KG1 (cell line): ENCODE results near the gene CERK.

ENCODE experiments used
- DNase-seq: peaks from one replicate; lab custom pipeline; 2025; lab: John Stamatoyannopoulos, UW

The CERK gene

DNA sequence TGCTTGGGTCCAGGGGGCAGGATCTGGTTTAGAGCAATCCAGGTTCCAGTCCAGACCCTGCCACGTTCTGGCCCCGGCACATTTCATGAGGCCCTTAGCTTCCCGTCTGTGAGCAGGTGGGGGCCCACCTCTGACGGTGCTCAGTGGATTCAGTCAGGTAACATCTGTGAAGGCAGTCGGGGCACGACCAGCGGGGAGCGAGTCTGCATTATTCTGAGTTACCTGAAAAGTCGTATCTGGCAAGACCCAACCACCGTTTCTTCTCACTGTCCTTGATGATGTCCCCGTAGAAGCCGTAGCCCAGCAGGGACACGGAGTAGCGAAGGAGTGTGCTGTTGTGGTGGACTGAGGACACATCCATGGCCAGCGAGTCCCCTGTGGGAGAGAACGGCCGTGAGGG, 39.0 kb downstream of the CERK start:
- no peak for DNase-seq

GRCh38 chr22:46697811-46698515, 40.1 kb downstream of the CERK start:
- no peak for DNase-seq

- DNase-seq: no peak
Measured at GRCh38 chr22:46696614-46697013, 41.4 kb downstream of the CERK start.

GRCh38 chr22:46696229-46696518, 41.9 kb downstream of the CERK start:
- no peak for DNase-seq

DNA sequence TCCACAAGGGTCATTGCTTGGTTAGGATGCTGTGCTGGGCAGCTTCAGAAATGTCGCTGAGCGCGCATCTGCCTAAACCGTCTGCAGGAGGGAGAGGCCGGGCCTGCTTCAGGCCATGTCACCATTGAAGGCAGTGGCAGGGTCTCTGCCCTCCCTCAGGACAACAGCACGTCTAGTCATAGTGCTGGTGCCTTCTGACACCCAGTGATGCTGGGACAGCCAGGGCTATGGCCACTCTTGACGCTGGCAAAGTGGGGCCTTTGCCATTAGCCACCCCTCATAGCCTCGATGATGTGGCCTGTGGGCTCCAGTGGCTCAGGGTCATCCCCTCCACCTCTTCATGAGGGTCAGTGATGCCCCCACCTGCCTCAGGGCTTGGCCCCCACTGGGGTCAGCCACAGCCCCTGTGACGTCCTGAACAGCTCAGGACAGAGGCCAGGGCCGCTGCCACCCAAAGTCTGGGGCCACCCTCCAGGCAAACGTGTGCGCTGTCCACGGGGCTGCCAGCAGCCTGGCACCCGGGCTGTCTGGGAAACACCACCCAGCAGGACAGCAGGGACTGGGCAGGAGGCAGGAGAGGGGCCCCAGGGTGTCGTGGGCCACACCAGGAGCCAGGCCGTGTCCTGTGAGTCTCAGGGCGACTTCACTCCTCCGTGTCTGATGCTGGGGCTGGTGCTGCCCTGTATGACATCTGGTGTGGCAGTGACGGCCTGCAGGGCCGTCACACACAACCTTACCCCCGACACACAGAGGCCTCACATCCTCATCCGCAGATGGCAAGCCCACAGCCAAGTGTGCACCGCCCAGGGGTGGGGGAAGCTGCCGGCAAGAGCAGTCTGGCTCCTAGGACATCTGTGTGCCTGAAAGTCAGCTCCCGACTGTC, 42.5 kb downstream of the CERK start:
- no peak for DNase-seq

GRCh38 chr22:46694416-46695170, 43.5 kb downstream of the CERK start:
- DNase-seq: no peak

GRCh38 chr22:46693634-46694415, 44.2 kb downstream of the CERK start:
- no peak for DNase-seq

DNA sequence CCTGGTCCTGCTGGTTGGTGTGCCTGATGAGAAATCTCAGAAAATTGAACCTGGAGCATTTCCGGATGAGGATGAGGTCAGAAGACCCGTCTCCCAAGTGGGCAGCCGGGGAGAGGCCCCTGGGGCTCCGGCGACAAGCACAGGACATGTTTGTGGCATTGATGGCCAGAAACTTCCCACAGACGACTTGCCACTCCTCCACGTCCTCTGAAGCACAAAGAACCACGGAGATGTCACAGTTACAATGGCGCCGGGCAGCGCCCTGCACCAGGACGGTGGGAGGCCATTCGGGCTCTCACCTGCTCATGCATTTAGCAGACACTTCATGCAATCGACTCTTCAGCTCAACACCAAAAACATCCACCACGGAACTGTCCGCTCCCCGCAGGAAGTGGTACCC, 46.5 kb downstream of the CERK start:
- DNase-seq: no peak

DNA sequence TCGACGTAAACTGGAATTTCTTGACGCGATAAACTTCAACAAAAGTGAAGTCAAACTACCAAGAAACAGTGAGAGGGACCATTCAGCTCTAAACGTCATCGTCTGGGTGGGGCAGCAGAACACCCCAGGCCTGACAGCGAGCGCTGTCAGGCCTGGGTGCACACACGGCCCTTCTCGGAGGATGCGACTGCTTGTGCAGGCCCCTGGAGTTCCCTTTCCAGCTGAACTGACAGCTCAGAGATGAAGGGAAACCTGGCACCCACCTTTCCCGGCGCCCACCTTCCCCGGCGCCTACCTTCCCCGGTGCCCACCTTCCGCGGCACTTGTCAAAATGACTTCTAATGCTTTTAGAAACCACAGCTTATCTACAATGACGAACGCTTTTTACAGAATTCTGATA, 47.9 kb downstream of the CERK start:
- no peak for DNase-seq

- no peak for DNase-seq
Measured at GRCh38 chr22:46688949-46689348, 49.1 kb downstream of the CERK start.

GRCh38 chr22:46687460-46687859, 50.6 kb downstream of the CERK start:
- DNase-seq: no peak

GRCh38 chr22:46687048-46687444, 51.0 kb downstream of the CERK start:
- DNase-seq: no peak

GRCh38 chr22:46686221-46687047, 51.6 kb downstream of the CERK start:
- no peak for DNase-seq

GRCh38 chr22:46684706-46685105, 53.3 kb downstream of the CERK start:
- no peak for DNase-seq

DNA sequence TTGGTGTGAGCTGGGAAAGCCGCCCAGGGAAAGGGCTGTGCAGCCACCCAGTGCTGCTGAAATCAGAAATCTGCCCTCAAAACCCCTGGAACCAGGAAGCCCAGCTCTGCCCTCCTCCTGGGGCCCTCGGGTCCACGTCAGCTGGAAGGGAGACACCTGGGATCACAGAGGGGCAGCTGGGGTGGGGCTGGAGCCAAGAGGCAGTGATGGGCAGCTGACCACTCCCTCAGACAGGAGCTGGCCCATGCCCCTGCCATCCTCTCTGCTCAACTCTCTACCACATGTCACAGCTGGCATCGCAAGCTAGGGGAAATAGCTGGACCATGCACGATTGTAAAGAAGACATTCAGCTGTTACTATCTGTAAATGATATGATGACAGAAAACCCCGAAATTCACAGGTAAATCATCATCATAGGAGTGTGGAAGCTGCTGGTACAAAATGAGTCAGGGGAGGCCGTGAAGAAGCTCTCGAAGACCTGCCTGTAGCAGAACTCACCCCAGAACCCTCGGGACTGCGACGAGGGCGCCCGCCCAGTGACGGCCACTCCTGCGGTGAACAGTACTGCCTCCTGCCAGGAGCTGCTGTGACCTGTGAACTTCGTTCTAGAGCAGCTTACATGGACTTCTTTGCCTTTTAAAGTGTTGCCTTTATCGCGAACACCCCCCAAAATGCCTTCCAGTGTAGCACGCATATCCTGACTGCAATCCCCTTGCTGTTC, 55.9 kb downstream of the CERK start:
- DNase-seq: no peak

- no peak for DNase-seq
Measured at GRCh38 chr22:46681010-46681409, 57.0 kb downstream of the CERK start.

DNA sequence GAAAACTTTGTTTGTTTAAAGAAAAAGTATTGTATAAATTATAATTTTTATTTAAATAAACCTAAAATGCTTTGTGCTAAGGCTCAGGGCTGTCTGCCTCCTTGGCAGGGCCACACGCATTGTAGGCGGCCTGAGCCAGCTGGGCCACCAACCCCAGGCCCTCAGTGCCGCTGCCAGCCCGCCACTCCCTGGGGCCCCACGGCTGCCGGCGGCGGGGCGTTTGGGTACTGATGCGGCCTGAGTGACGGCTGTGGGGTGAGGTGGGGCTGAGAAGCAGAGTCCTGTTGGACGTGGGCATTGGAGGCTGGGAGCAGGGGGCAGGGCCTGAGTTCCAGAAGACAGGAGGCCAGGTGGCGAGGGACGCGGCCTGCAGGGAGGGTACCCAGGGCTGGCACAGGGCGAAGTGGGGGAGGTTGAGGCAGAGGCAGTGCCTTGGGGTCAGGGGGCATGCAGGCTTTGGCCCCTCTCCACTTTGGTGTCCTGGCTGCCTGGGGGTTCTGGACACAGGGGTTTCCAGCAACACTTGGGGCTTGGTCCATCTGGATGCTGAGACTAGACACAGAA, 58.3 kb downstream of the CERK start:
- DNase-seq: no peak

DNA sequence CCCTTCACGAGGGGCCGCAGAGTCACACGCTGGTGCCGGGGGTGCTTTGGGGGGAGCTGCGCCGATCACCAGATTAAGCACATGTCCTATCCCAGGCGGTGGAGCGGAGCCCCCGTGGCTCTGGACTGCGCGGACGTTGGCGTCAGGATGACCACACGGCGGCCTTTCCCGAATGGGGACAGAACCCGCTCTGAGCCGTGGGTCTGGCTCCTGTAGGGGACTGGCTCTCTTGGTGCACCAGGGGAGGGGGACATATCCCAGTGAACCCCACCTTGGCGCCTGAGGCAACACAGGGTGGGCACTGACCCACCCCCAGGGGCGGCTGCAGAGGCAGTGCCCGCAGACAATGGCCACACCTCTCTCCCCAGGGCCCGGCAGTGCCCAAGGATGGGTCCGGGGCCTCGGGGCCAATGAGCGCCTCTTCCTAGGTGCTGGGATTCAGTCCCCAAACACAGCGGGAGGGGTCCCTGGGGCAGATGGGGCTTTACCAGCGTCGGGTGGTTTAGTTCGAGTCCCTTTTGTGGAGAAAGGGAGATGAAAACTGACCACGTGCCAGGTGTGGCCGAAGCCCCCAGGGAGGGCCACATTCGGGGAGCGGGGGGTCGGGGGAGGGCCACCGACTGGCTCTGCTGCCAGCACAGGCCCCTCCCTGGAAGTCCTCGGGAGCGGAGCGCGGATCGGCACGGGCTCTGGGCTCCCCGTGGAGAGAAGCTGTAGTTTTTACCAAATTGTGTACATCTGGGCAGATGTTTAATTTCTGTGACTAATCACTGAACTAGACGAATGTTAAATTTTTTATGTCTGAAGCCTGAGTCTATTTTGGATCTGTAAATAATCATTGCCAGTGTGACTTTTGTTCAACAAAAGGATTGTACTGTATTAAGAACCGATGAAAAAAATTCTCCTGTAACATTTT, 59.0 kb downstream of the CERK start:
- DNase-seq: no peak

- no peak for DNase-seq
Measured at GRCh38 chr22:46678003-46678657, 59.9 kb downstream of the CERK start.
